ENCODE measurements around the gene FAM186B.
A peak's percentile ranks its signal among the peaks of the same experiment; 100 is the strongest.

The FAM186B gene

DNA sequence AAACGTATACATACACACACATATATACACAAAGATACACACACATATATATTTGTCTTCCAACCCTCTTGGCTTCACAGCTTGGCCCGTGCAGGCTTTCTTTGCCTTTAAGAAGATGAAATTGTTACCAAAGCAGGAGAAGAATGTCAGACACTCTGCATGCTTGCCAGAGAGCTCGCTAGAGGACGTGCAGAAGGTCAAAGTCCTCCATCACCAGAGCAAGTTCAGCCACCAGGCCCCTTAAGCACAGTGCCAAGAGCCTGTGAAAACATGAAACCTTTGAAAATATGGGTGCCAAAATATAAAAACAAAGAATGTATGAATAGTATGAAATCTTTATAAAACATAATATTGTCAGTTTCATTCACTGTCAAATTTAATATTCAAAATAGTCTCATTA is 22.6 kb downstream of the FAM186B start:
- no peak for TF ChIP-seq CTCF (IDR thresholded peaks at IDR 0.05; ENCODE audit: low read depth, low read length, missing control alignments)
- DNase-seq (ENCODE audit: low read depth), result no peak
- H3K4me3 ChIP-seq (ENCODE audit: low read depth, low read length), result no peak overlapping the region

DNA sequence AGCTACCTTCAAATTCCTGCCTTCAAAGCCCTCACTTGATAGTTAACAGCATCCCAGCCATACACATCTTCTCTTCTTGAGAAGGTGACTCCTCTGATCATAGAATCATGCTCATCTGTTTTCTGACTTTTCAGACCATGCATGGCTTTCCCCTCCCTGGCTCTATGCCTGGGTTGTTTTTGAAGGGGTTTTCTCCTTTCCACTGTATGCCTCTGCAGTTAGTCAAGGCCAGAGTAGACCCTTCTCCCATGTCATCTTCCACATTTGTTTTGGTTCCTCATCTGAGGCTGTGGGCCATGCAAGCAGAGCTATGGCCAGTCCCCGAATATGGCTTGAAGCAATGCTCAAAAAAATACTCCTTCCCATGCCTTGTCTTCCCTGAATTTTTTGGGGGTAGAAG is 23.2 kb downstream of the FAM186B start:
- TF ChIP-seq CTCF (IDR thresholded peaks at IDR 0.05; ENCODE audit: low read depth, low read length, missing control alignments), result no peak
- H3K4me3 ChIP-seq (ENCODE audit: low read depth, low read length), result no peak overlapping the region
- DNase-seq (ENCODE audit: low read depth), result no peak

DNA sequence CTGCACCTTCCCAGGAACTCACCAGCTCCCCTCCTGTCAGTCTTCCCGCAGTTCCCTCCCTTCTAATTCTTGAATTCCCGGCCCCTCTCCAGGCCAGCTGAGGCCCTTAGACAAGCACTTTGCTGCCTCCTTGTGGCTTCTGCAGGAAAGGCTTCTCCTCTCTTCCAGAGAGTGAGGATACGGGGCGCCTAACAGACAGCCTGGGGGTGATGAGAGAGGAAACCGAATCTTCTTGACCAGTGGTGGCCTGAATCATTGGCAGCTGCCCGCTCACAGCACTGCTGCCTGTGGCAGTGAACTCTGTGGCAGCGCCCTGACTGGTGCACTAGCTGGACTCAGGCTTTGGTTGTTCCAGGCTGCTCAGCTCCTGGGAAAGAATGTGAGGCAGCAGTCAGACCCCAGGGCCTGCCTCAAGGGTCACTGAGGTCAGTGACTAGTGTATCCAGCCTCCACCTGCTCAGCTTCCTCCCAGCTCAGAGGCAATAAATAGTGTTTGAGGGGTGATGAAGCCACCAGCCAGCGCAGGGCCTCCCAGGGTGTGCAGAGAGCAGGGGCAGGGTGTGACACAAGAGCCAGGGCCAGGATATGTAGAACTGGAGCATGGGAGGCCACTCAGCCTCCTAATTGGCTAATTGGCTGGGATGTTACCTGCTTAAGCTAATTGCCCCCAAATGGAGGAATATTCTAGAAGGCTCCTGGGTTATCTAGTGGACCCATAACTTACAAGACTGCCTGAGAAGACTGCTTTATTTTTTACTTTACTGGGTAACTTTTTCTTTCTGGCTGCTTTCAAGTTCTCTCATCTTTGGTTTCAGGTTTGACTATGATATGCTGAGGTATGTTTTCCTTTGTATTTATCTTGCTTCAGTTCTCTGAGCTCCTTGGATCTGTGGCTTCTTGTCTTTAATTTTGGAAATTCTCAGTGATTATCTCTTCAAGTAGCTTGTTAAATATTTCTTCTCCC is 24.6 kb downstream of the FAM186B start:
- peak; percentile 94 for TF ChIP-seq CTCF (IDR thresholded peaks at IDR 0.05; ENCODE audit: low read depth, low read length, missing control alignments)
- peak; percentile 30 for DNase-seq (ENCODE audit: low read depth)
- H3K4me3 ChIP-seq (ENCODE audit: low read depth, low read length), result no peak overlapping the region

- H3K4me3 ChIP-seq (ENCODE audit: low read depth, low read length), result no peak overlapping the region
- TF ChIP-seq CTCF (IDR thresholded peaks at IDR 0.05; ENCODE audit: low read depth, low read length, missing control alignments), result no peak
- DNase-seq (ENCODE audit: low read depth), result no peak
These were observed 26.8 kb downstream of the FAM186B start for GRCh38 chr12:49578471-49579112.

DNA sequence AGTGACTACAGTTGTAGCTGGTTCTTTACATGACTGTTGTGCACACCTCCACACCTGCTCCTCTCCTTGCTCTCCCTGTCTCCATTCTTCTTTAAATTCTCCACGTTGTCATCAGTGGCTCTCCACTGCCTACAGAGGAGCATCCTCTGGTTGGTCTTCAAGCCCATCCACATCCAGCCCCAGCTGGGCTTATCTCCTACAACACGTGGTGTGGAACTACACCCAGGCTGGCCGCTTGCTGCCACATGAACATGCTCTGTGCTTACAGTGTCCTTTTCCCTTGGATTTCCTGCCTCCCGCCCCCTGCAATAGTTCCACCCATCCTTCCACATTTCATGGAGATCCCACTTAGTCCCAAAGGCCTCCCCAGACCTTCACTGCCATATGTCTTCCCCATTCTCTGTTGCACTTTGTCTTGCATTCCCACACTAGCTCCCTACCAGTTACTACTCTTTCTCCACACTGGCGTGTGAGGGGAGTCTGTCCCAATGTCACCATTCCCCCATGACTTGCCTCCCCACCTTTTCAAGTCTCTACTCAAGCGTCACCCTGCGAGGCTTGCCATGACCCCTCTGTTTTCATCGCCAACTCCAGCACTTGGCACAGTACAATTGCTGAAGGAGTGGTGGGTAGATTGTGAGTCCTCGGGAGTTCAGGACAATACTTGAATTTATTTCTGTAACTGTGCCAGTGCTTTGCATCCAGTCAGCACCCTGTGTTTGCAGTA is 27.7 kb downstream of the FAM186B start:
- DNase-seq (ENCODE audit: low read depth), result no peak
- no peak for TF ChIP-seq CTCF (IDR thresholded peaks at IDR 0.05; ENCODE audit: low read depth, low read length, missing control alignments)
- no peak overlapping the region for H3K4me3 ChIP-seq (ENCODE audit: low read depth, low read length)

GRCh38 chr12:49568442-49569162 is 36.8 kb downstream of the FAM186B start:
- no peak for DNase-seq (ENCODE audit: low read depth)
- TF ChIP-seq CTCF (IDR thresholded peaks at IDR 0.05; ENCODE audit: low read depth, low read length, missing control alignments), result no peak
- H3K4me3 ChIP-seq (ENCODE audit: low read depth, low read length), result peak overlapping the region; percentile 84
